K562 (cell line): ENCODE measurements around the gene TCF7. TPM values are rescaled to one million over a fixed set of nuclear protein-coding genes. Genes with fewer than 3 reads are reported as not detected.

Experiments
- DNMT1 ChIP-seq: fragments of 450-650 bp; IDR thresholded peaks from 2 replicates; pipeline ENCODE4 v1.6.1; 2016; ENCODE audit warnings: antibody characterized with exemption, mild to moderate bottlenecking
- EGR1 ChIP-seq: fragments of 450-650 bp; conservative IDR thresholded peaks from 2 replicates; pipeline ENCODE4 v1.6.1; 2017; ENCODE audit warnings: mild to moderate bottlenecking
- EZH2 ChIP-seq: IDR thresholded peaks from 2 replicates; pipeline ENCODE4 v1.6.1; 2012; ENCODE audit warnings: low read depth, mild to moderate bottlenecking, inconsistent platforms, low read length, borderline replicate concordance
- FIP1L1 ChIP-seq: fragments of 200-400 bp; formaldehyde crosslinking; IDR thresholded peaks from 2 replicates; pipeline ENCODE4 v1.6.1; 2018; ENCODE audit warnings: mild to moderate bottlenecking, low read depth, low read length; ENCODE audit not compliant: poor library complexity, severe bottlenecking
- FOSL1 ChIP-seq: fragments of 200-800 bp; sonication (Bioruptor generic); conservative IDR thresholded peaks from 2 replicates; pipeline ENCODE4 v1.6.1; 2016; ENCODE audit warnings: missing genetic modification characterization, missing compliant biosample characterization
- FOXA3 ChIP-seq, 2 experiments: fragments of 450-650 bp in 1 of 2; sonication (generic) in 1 of 2; formaldehyde crosslinking; IDR thresholded peaks in 1 of 2; conservative IDR thresholded peaks in 1 of 2; 2 replicates each; pipeline versions ENCODE4 v1.4.0 to v1.8.0; 2020 to 2022; ENCODE audit warnings: mild to moderate bottlenecking in 2 of 2, missing genetic modification reagents in 1 of 2
- HDAC1 ChIP-seq, 2 experiments: fragments of 450-650 bp; IDR thresholded peaks; 2 replicates each; pipeline ENCODE4 v1.6.1; 2016 to 2017; ENCODE audit warnings: inconsistent platforms in 1 of 2, mild to moderate bottlenecking in 1 of 2, moderate library complexity in 1 of 2
- ILK ChIP-seq: fragments of 450-650 bp; IDR thresholded peaks from 2 replicates; pipeline ENCODE4 v1.6.1; 2016; ENCODE audit warnings: missing genetic modification characterization, low read depth, mild to moderate bottlenecking, missing compliant biosample characterization, moderate library complexity, borderline replicate concordance
- KDM1A ChIP-seq, 2 experiments: fragments of 450-650 bp; IDR thresholded peaks; 2 replicates each; pipeline ENCODE4 v1.6.1; 2016; ENCODE audit warnings: mild to moderate bottlenecking in 2 of 2
- KDM4B ChIP-seq, 2 experiments: fragments of 450-650 bp in 1 of 2; sonication (generic) in 1 of 2; IDR thresholded peaks; 2 replicates each; pipeline ENCODE4 v1.6.1; 2016 to 2017; ENCODE audit warnings: borderline replicate concordance in 2 of 2, antibody characterized with exemption in 1 of 2, low read depth in 1 of 2, mild to moderate bottlenecking in 1 of 2
- MAFF ChIP-seq: IDR thresholded peaks from 2 replicates; pipeline ENCODE4 v1.6.1; 2012; ENCODE audit warnings: low read length, improper control_type of control experiment
- NEUROD1 ChIP-seq: fragments of 150-350 bp; IDR thresholded peaks from 2 replicates; pipeline ENCODE4 v1.6.1; 2014; ENCODE audit warnings: borderline replicate concordance, low read length, low read depth; ENCODE audit not compliant: partially characterized antibody
- NFE2 ChIP-seq: IDR thresholded peaks from 2 replicates; pipeline ENCODE4 v1.6.1; 2014; ENCODE audit warnings: antibody characterized with exemption, low read depth
- RBM14 ChIP-seq: fragments of 200-400 bp; formaldehyde crosslinking; IDR thresholded peaks from 2 replicates; pipeline ENCODE4 v1.6.1; 2018; ENCODE audit warnings: low read depth, mild to moderate bottlenecking, low read length, moderate library complexity, borderline replicate concordance; ENCODE audit not compliant: insufficient read depth
- RNF2 ChIP-seq: sonication (generic); IDR thresholded peaks from 2 replicates; pipeline ENCODE4 v1.6.1; 2016
- SAP30 ChIP-seq: fragments of 200-600 bp; sonication (generic); IDR thresholded peaks from 2 replicates; pipeline ENCODE4 v1.6.1; 2012; ENCODE audit warnings: borderline replicate concordance, low read depth, mild to moderate bottlenecking, moderate library complexity, low read length, control low read depth, inconsistent platforms; ENCODE audit not compliant: insufficient read depth, poor library complexity, severe bottlenecking
- SIN3A ChIP-seq, 2 experiments: fragments of 150-350 bp in 1 of 2; IDR thresholded peaks; 2 replicates each; pipeline ENCODE4 v1.6.1; 2011 to 2016; ENCODE audit warnings: borderline replicate concordance in 2 of 2, low read depth in 2 of 2, low read length in 2 of 2, mild to moderate bottlenecking in 2 of 2, moderate library complexity in 2 of 2; ENCODE audit not compliant: control insufficient read depth in 1 of 2
- SMAD2 ChIP-seq: fragments of 150-350 bp; IDR thresholded peaks from 2 replicates; pipeline ENCODE4 v1.6.1; 2014; ENCODE audit warnings: low read depth, mild to moderate bottlenecking, low read length
- TOE1 ChIP-seq, 2 experiments: fragments of 450-650 bp in 1 of 2; sonication (generic) in 1 of 2; formaldehyde crosslinking in 1 of 2; IDR thresholded peaks; 2 replicates each; pipeline versions ENCODE4 v1.7.1 to v1.8.0; 2016 to 2022; ENCODE audit warnings: borderline replicate concordance in 2 of 2, mild to moderate bottlenecking in 2 of 2, antibody characterized with exemption in 1 of 2, inconsistent platforms in 1 of 2, low read depth in 1 of 2, missing genetic modification reagents in 1 of 2, moderate library complexity in 1 of 2
- TRIM24 ChIP-seq, 2 experiments: fragments of 450-650 bp; IDR thresholded peaks; 2 replicates each; pipeline ENCODE4 v1.6.1; 2016
- ZFX ChIP-seq: sonication (generic); formaldehyde crosslinking; IDR thresholded peaks from 2 replicates; pipeline ENCODE4 v1.8.0; 2022; ENCODE audit warnings: mild to moderate bottlenecking, missing genetic modification reagents, moderate library complexity
- ZNF232 ChIP-seq: sonication (generic); formaldehyde crosslinking; IDR thresholded peaks from 2 replicates; pipeline ENCODE4 v1.8.0; 2022; ENCODE audit warnings: mild to moderate bottlenecking, missing genetic modification reagents
- ZNF445 ChIP-seq: fragments of 250-450 bp; sonication (Bioruptor Pico); IDR thresholded peaks from 2 replicates; pipeline ENCODE4 v1.4.0; 2020; ENCODE audit warnings: low read depth, mild to moderate bottlenecking, moderate library complexity
- ZNF511 ChIP-seq: sonication (generic); formaldehyde crosslinking; IDR thresholded peaks from 2 replicates; pipeline ENCODE4 v1.8.0; 2022; ENCODE audit warnings: mild to moderate bottlenecking, missing genetic modification reagents
- ZNF830 ChIP-seq: fragments of 250-450 bp; sonication (Bioruptor Pico); IDR thresholded peaks from 2 replicates; pipeline ENCODE4 v1.5.0; 2021; ENCODE audit warnings: mild to moderate bottlenecking
- polyA plus RNA-seq, 8 experiments: library from polyadenylated mRNA; depleted of rRNA in 4 of 8; stranded (reverse) in 5 of 8; unstranded in 3 of 8; fragments of >200 nt; fragmentation: Nextera tagmentation in 2 of 8; fragmentation: Illumina TruSeq in 1 of 8; extraction: Ambion mirVana in 2 of 8; extraction: Trizol in 1 of 8; gene quantifications; 2 replicates each; pipeline versions ENCODE4 v1.2.1 to v1.2.3, GENCODE V29; 2011 to 2014; ENCODE audit warnings: inconsistent platforms in 1 of 8, missing spikeins in 1 of 8
- total RNA-seq, 7 experiments: library from RNA; depleted of rRNA in 6 of 7; stranded (reverse); fragments of >200 nt in 6 of 7; fragmentation: Illumina TruSeq in 2 of 7; extraction: Trizol in 2 of 7; gene quantifications; 2 replicates each; pipeline versions ENCODE4 v1.2.1 to v1.2.3, GENCODE V29; 2011 to 2021; ENCODE audit warnings: low replicate concordance in 1 of 7
- TF ChIP-seq, protein P1 (sequence below): fragments of 250-450 bp; sonication (Bioruptor Pico); IDR thresholded peaks from 2 replicates; pipeline ENCODE4 v1.8.0; 2021; ENCODE audit warnings: moderate library complexity, mild to moderate bottlenecking, inconsistent platforms

TCF7 gene
- total and polyA plus RNA-seq, 9 of the 15 experiments (the other 6 are each of a cell fraction or from before 2014, with no cell fraction given), result 1.6 to 14.9 (median 4.2) TPM

GRCh38 chr5:134111741-134112647 is 2.5 kb upstream of the TCF7 start (continued):
- TF ChIP-seq, protein P1, sequence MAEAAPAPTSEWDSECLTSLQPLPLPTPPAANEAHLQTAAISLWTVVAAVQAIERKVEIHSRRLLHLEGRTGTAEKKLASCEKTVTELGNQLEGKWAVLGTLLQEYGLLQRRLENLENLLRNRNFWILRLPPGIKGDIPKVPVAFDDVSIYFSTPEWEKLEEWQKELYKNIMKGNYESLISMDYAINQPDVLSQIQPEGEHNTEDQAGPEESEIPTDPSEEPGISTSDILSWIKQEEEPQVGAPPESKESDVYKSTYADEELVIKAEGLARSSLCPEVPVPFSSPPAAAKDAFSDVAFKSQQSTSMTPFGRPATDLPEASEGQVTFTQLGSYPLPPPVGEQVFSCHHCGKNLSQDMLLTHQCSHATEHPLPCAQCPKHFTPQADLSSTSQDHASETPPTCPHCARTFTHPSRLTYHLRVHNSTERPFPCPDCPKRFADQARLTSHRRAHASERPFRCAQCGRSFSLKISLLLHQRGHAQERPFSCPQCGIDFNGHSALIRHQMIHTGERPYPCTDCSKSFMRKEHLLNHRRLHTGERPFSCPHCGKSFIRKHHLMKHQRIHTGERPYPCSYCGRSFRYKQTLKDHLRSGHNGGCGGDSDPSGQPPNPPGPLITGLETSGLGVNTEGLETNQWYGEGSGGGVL (CRISPR knock-in tag), result no peak
- TF ChIP-seq SIN3A (IDR thresholded peaks at IDR 0.05; ENCODE audit: borderline replicate concordance in 2 of 2, control insufficient read depth in 1 of 2, low read depth in 2 of 2, low read length in 2 of 2) (no peak), ZNF830 (no peak), EGR1 (peak; percentile 87), TOE1 (IDR thresholded peaks at IDR 0.05; ENCODE audit: borderline replicate concordance) (no peak), TOE1 (CRISPR knock-in tag; IDR thresholded peaks at IDR 0.05; ENCODE audit: borderline replicate concordance, low read depth) (no peak), ZNF232 (CRISPR knock-in tag) (no peak), TRIM24 (IDR thresholded peaks at IDR 0.05) (no peak), RBM14 (no peak), HDAC1 (IDR thresholded peaks at IDR 0.05) (no peak), FIP1L1 (no peak), ZNF511 (CRISPR knock-in tag) (no peak), RNF2 (no peak), DNMT1 (no peak), KDM4B (IDR thresholded peaks at IDR 0.05; ENCODE audit: borderline replicate concordance in 2 of 2, low read depth in 1 of 2) (no peak), EZH2 (no peak), NEUROD1 (peak; percentile 24), ZFX (CRISPR knock-in tag) (no peak), ZNF445 (no peak), ILK (tag) (no peak), KDM1A (IDR thresholded peaks at IDR 0.05) (no peak), SAP30 (no peak), FOSL1 (tag) (peak; percentile 54), NFE2 (peak; percentile 71), FOXA3 (CRISPR knock-in tag; conservative IDR thresholded peaks at IDR 0.05 in 1 of 2, IDR thresholded peaks at IDR 0.05 in 1 of 2) (0 out of 4 replicates have a peak, but pooled peaks of 1 of the 2 experiments have one; percentile 24), SMAD2 (no peak), MAFF (no peak)
